ENCODE measurements around the gene ANOS1. TPM values are rescaled to one million over a fixed set of nuclear protein-coding genes. Genes with fewer than 3 reads are reported as not detected.

ANOS1 gene
- total and polyA plus RNA-seq, 11 donors: 0.76 to 9.5 (median 5.2) TPM

GRCh38 chrX:8737883-8738282, 5.9 kb upstream of the ANOS1 start:
- no peaks in the 10 kb centered on the region for H3K9me3 ChIP-seq
- no peak for ATAC-seq
- TF ChIP-seq POLR2A (IDR thresholded peaks at IDR 0.05) (no peak), CTCF (IDR thresholded peaks at IDR 0.05) (no peak)
- WGBS, 4 donors: 85 to 94% (median 89%) methylated on average over 9 of the region's 9 CpGs
- H3K4me3 ChIP-seq: no peak overlapping the region
- DNase-seq: no peak
- H3K27ac ChIP-seq: no peak overlapping the region
- no peaks in the 10 kb centered on the region for H3K36me3 ChIP-seq
- H3K4me1 ChIP-seq: no peaks in the 10 kb centered on the region
- intact Hi-C loops (cut with DNase I): loop anchor here (2.0 to 10.0 kb wide), 8 partner anchors 371 to 743 kb away; no protein-coding TSS in a partner anchor
- peaks cover 0 to 14% (median 0%) of the 10 kb centered on the region in 9 donors for H3K27me3 ChIP-seq

- ATAC-seq: peak in 1 of 4 donors; percentile 18
Measured at GRCh38 chrX:8730812-8731558, 952 bp downstream of the ANOS1 start.

GRCh38 chrX:8729811-8730210, 2.1 kb downstream of the ANOS1 start:
- WGBS, 4 donors: 41 to 58% (median 49%) methylated on average over 2 of the region's 2 CpGs
- no peak overlapping the region for H3K27ac ChIP-seq
- peaks cover 0 to 49% (median 0%) of the 10 kb centered on the region in 9 donors for H3K27me3 ChIP-seq
- DNase-seq: no peak
- no peaks in the 10 kb centered on the region for H3K36me3 ChIP-seq
- no peaks in the 10 kb centered on the region for H3K9me3 ChIP-seq
- intact Hi-C loops (cut with DNase I): loop anchor here in 7 of 10 donors (5.0 to 10.0 kb wide), 3 partner anchors 363 to 545 kb away; no protein-coding TSS in a partner anchor
- TF ChIP-seq POLR2A (IDR thresholded peaks at IDR 0.05) (no peak), CTCF (IDR thresholded peaks at IDR 0.05) (no peak)
- peak overlapping the region in 4 of 12 donors; percentile 59 to 78 (median 70) for H3K4me3 ChIP-seq
- peaks cover 0 to 21% (median 0%) of the 10 kb centered on the region in 12 donors for H3K4me1 ChIP-seq
- no peak for ATAC-seq

More at GRCh38 chrX:8730812-8731558, 952 bp downstream of the ANOS1 start:
- WGBS, 4 donors: 1% methylated on average over 54 to 69 of the region's 69 CpGs
- intact Hi-C loops (cut with DNase I): loop anchor here in 7 of 10 donors (5.0 to 10.0 kb wide), 3 partner anchors 364 to 546 kb away; no protein-coding TSS in a partner anchor
- H3K9me3 ChIP-seq: no peaks in the 10 kb centered on the region
- TF ChIP-seq CTCF (IDR thresholded peaks at IDR 0.05) (no peak), POLR2A (IDR thresholded peaks at IDR 0.05) (no peak)
- no peaks in the 10 kb centered on the region for H3K36me3 ChIP-seq
- DNase-seq: no peak
- H3K4me1 ChIP-seq: peaks cover 0 to 21% (median 0%) of the 10 kb centered on the region in 12 donors
- H3K27me3 ChIP-seq: peaks cover 0 to 49% (median 0%) of the 10 kb centered on the region in 9 donors
- H3K27ac ChIP-seq: peak overlapping the region in 4 of 12 donors; percentile 34 to 51 (median 42)
- peak overlapping the region; percentile 29 to 78 (median 58) for H3K4me3 ChIP-seq

GRCh38 chrX:8728932-8729535, 2.9 kb downstream of the ANOS1 start:
- intact Hi-C loops (cut with DNase I): no loop called here
- ATAC-seq (no peak), DNase-seq (no peak)
- Histone ChIP-seq H3K4me1 (peaks cover 0 to 21% (median 0%) of the 10 kb centered on the region in 12 donors), H3K27ac (no peak overlapping the region), H3K9me3 (no peaks in the 10 kb centered on the region), H3K27me3 (peaks cover 0 to 45% (median 0%) of the 10 kb centered on the region in 9 donors), H3K36me3 (no peaks in the 10 kb centered on the region), H3K4me3 (no peak overlapping the region)
- TF ChIP-seq POLR2A (IDR thresholded peaks at IDR 0.05) (no peak), CTCF (IDR thresholded peaks at IDR 0.05) (no peak)
- 61 to 74% (median 68%) methylated on average over 11 of the region's 11 CpGs for WGBS, 4 donors

Data from heart left ventricle (tissue), 16 donors.